ENCODE measurements around the gene GRAP2.

DNA sequence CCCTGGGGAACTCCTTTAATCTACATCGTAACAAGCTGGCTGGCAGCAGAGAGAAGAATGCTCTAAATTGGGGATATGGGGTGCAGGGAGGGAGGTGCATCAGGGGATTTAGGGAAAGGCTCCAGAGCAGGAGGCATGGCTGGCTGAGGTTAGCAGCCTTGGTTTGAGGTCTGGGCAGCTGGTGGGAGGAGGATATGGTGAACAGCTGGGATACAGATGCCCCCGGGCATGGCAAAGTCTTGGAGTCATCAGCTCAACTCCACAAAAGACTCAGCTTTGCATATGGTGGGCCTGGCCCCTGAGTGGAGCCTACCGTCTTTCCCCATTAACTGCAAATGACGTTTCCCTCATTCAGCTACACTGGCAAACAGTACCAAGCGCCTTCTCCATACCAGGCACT, 99.3 kb downstream of the GRAP2 start:
- TF ChIP-seq, protein P1, sequence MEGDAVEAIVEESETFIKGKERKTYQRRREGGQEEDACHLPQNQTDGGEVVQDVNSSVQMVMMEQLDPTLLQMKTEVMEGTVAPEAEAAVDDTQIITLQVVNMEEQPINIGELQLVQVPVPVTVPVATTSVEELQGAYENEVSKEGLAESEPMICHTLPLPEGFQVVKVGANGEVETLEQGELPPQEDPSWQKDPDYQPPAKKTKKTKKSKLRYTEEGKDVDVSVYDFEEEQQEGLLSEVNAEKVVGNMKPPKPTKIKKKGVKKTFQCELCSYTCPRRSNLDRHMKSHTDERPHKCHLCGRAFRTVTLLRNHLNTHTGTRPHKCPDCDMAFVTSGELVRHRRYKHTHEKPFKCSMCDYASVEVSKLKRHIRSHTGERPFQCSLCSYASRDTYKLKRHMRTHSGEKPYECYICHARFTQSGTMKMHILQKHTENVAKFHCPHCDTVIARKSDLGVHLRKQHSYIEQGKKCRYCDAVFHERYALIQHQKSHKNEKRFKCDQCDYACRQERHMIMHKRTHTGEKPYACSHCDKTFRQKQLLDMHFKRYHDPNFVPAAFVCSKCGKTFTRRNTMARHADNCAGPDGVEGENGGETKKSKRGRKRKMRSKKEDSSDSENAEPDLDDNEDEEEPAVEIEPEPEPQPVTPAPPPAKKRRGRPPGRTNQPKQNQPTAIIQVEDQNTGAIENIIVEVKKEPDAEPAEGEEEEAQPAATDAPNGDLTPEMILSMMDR (IDR thresholded peaks at IDR 0.05) = no peak
- TF ChIP-seq POLR2AphosphoS5 (IDR thresholded peaks at IDR 0.05) = no peak
- no peak for TF ChIP-seq POLR2A (IDR thresholded peaks at IDR 0.05)
- no peak for TF ChIP-seq EP300 (IDR thresholded peaks at IDR 0.05)

Data from stomach (tissue), 4 donors.